Right lobe of liver (tissue), 4 donors: Measurements from ENCODE around the gene NPTX1.

ENCODE experiments used
- CTCF ChIP-seq, 4 donors: fragments of 200-600 bp in 3 of 4; fragments of 450-650 bp in 1 of 4; IDR thresholded peaks; one replicate each; pipeline versions ENCODE4 v1.5.1 to v1.8.0; 2016 to 2022; ENCODE audit warnings: antibody characterized with exemption in 4 of 4, mild to moderate bottlenecking in 2 of 4
- POLR2A ChIP-seq: fragments of 450-650 bp; IDR thresholded peaks from one replicate; pipeline ENCODE4 v1.6.1; 2017; ENCODE audit warnings: antibody characterized with exemption, mild to moderate bottlenecking
- donor health status: DM: no; HTN: no; CAD: no.
- donor health status: DM: no; HTN: no; CAD: no.
- donor health status: DM: no; HTN: yes; CAD: no.

GRCh38 chr17:80471922-80472321 lies 4.5 kb downstream of the NPTX1 start:
- no peak for TF ChIP-seq POLR2A
- TF ChIP-seq CTCF (IDR thresholded peaks at IDR 0.05), result no peak
